GM18861 (cell line): ENCODE measurements around the gene ADSS2.
"Not testable (repeated sequence)": the region's sequence is repeated elsewhere in the genome, so short reads cannot be mapped to it uniquely, and the experiment has no call there.

ENCODE experiments used
- ATAC-seq: cut with Tn5 transposase; IDR thresholded peaks from one replicate; pipeline ENCODE4 v1.9.1; 2021; ENCODE audit not compliant: unreplicated experiment

ADSS2 gene

GRCh38 chr1:244367399-244368114 is 84.2 kb downstream of the ADSS2 start:
- no peak for ATAC-seq

DNA sequence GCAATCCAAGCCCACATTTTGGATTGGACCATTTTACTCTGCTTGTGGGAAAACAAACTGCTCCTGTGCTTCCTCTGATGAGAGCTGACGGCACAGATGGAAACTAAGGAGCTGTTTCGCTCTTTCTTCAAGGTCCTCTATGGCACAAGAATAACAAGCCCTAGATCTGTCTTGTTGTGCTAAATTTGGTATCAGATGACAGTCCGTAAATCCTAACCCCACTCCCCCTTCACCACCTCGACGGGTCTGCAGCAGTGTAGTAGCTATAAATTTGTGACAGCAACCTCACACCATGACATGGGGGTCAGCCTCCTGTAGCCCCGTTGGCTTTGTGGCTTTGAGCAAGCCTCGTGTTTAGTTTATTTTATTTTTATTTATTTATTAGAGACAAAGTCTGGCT is 85.9 kb downstream of the ADSS2 start:
- no peak for ATAC-seq

DNA sequence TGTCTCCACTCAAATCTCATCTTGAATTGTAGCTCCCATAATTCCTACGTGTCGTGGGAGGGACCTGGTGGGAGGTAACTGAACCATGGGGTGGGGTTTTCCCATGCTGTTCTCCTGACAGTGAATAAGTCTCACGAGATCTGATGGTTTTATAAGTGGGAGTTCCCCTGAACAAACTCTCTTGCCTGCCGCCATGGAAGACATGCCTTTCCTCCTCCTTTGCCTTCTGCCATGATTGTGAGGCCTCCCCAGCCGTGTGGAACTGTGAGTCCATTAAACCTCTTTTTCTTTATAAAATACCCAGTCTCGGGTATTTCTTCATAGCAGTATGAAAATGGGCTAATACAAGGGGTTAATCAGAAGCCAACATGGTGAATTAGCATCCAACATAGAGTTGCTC is 86.4 kb downstream of the ADSS2 start:
- ATAC-seq: not testable (repeated sequence)

DNA sequence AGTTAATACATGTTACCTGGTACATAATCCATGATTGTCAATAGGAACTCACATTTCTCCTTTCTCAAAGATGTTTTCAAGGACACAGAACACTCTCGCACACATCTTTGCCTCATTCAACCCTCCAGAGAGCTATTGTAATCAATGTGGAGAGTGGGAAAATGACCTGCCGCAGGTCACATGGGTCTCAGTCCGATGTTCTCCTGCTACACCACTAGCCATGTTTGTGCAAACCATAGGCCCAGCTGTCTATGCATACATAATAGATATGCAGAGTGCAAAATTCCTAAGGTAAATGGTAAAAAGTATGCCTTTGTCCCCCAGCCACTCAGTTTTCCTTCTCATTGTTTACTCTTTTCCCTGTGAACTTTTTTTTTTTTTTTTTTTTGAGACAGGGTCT is 89.2 kb downstream of the ADSS2 start:
- no peak for ATAC-seq

GRCh38 chr1:244361764-244362473 is 89.8 kb downstream of the ADSS2 start:
- ATAC-seq: no peak
